ENCODE results near the gene CIB1. TPM values are rescaled to one million over a fixed set of nuclear protein-coding genes. Genes with fewer than 3 reads are reported as not detected.

Gene CIB1
- polyA plus RNA-seq, 1 of the 3 experiments (the other 2 are of a cell fraction): 87.9 TPM

DNA sequence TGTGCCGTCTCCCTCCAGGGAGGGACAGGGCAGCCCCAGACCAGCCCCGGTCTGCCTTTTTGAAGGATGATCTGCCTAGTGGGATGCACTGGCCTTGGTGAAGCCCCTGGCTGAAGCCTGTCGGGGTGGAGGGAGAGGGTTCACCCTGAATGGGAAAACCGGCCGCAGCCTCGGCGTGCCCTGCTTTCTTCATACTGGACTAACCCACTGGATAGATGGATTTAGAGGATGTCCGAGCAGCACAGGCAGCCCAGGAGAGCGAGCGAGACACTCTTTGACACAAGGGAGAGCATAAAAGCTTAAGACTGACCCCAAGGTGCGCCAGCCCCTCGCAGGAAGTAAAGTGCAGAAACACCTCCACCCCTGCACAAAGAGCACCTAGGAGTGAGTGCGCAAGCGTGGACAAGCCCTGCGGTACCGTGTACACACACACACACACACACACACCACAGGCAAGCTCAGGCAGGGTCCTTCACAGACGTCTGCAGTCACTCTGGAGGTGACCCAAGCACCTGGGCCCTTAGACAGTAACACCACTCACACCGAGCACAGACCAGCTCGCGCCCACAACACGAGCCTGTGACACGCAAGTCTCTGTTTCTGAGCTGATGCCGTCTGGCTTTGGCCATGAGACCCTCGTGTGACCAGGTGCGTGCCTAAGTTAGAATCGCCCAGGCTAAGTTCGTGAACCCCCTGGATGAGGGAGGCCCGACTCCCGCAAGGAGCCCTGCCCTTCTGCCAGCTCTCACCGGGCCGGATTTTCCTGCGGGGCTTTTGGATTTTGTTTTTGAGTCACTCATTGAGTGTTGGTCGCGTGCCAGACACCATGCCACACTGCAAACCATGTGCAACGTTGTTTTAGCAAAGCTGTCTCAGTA is 21.3 kb downstream of the CIB1 start:
- Histone ChIP-seq H3K9me2 (no peaks in the 10 kb centered on the region), H3K9me3 (no peaks in the 10 kb centered on the region), H3K4me1 (ENCODE audit: control insufficient read depth in 1 of 2, insufficient read depth in 2 of 2, low read depth in 1 of 2, low read length in 1 of 2) (peaks cover 9 to 35% of the 10 kb centered on the region in 2 experiments; a peak in 2 of 4 replicates), H2AFZ (ENCODE audit: low read depth) (no peak overlapping the region), H3K27me3 (ENCODE audit: insufficient read depth) (no peaks in the 10 kb centered on the region), H3K4me2 (peak overlapping the region; percentile 59; the same call in 1 of the 2 replicates), H3K4me3 (ENCODE audit: low read depth in 2 of 2, low read length in 1 of 2) (no peak overlapping the region), H3F3A (replicated peaks; ENCODE audit: insufficient read depth) (no peaks in the 10 kb centered on the region), H3K79me2 (ENCODE audit: insufficient read depth) (peaks cover 31% of the 10 kb centered on the region; the same call in 1 of the 2 replicates), H4K20me1 (ENCODE audit: insufficient read depth) (no peaks in the 10 kb centered on the region), H3K36me3 (replicated peaks in 1 of 2; ENCODE audit: control insufficient read depth in 1 of 2, insufficient read depth in 2 of 2, low read length in 1 of 2) (peaks cover 0 to 13% of the 10 kb centered on the region in 2 experiments), H3K9ac (no peak overlapping the region), H3K27ac (ENCODE audit: low read depth in 2 of 2, low read length in 1 of 2) (no peak overlapping the region; a peak in 1 of 4 replicates)
- CTCF ChIA-PET: interaction anchor here (1.3 to 7.1 kb wide), 2 partner anchors 9 to 69 kb away, joined by 3 to 74 read pairs; partner anchors contain the start of gene SEMA4B
- WGBS (ENCODE audit: low lambda C conversion rate): 87% methylated on average over 25 of the region's 35 CpGs
- TF ChIP-seq TAF1 (IDR thresholded peaks at IDR 0.05; ENCODE audit: borderline replicate concordance, low read depth, low read length) (no peak), SMC3 (IDR thresholded peaks at IDR 0.05; ENCODE audit: low read depth, low read length) (no peak), TCF12 (IDR thresholded peaks at IDR 0.05) (no peak)
- POLR2A ChIA-PET: no interaction called here
- DNase-seq: no peak

DNA sequence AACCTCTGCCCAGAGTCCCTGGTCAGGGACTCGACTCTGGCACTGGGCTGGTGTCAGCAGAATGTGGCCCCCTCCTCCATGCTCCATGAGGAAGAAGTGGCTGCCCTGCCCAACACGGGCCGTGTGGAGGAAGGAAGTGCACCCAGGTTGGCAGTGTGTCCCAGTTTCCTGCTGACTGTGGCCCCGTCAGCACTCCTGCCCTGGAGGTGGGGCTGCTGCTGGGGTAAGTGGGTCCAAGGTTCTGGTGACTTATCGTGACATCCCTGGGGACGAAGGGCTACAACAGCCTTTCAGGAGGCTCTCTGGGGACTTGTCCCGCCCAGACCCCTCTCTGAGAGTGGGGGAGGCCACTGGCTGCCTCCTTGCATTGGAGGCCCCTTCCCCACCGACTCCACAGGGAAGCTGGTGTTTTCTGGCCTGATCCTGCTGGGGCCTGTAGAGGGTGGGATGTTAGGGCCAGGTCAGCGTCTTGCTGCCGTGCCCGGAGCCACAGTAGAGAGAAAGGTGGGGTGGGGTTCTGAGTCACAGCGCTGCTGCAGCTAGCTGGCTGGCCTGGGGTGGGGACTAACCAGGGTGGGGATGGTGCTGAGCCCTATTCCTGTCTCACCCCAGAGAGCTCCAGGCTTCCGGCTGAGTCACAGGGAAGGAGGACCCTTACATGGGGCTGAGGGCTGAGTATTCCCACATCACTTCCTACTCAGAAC is 22.1 kb downstream of the CIB1 start:
- Histone ChIP-seq H2AFZ (ENCODE audit: low read depth) (no peak overlapping the region), H3K4me3 (ENCODE audit: low read depth in 2 of 2, low read length in 1 of 2) (no peak overlapping the region), H3K27ac (ENCODE audit: low read depth in 2 of 2, low read length in 1 of 2) (peak overlapping the region in 1 of 2 experiments; percentile 35; a peak in 1 of 4 replicates), H3K36me3 (replicated peaks in 1 of 2; ENCODE audit: control insufficient read depth in 1 of 2, insufficient read depth in 2 of 2, low read length in 1 of 2) (peaks cover 5 to 13% of the 10 kb centered on the region in 2 experiments), H3K4me2 (peak overlapping the region; percentile 59), H3K9me2 (no peaks in the 10 kb centered on the region), H3K79me2 (ENCODE audit: insufficient read depth) (peaks cover 33% of the 10 kb centered on the region; the same call in 1 of the 2 replicates), H3K27me3 (ENCODE audit: insufficient read depth) (no peaks in the 10 kb centered on the region), H3K4me1 (ENCODE audit: control insufficient read depth in 1 of 2, insufficient read depth in 2 of 2, low read depth in 1 of 2, low read length in 1 of 2) (peaks cover 9 to 38% of the 10 kb centered on the region in 2 experiments; a peak in 2 of 4 replicates), H3K9ac (no peak overlapping the region), H3K9me3 (no peaks in the 10 kb centered on the region), H3F3A (replicated peaks; ENCODE audit: insufficient read depth) (no peaks in the 10 kb centered on the region), H4K20me1 (ENCODE audit: insufficient read depth) (no peaks in the 10 kb centered on the region)
- no peak for DNase-seq
- ChIA-PET CTCF (no interaction called here), POLR2A (no interaction called here)
- TF ChIP-seq, protein P1, sequence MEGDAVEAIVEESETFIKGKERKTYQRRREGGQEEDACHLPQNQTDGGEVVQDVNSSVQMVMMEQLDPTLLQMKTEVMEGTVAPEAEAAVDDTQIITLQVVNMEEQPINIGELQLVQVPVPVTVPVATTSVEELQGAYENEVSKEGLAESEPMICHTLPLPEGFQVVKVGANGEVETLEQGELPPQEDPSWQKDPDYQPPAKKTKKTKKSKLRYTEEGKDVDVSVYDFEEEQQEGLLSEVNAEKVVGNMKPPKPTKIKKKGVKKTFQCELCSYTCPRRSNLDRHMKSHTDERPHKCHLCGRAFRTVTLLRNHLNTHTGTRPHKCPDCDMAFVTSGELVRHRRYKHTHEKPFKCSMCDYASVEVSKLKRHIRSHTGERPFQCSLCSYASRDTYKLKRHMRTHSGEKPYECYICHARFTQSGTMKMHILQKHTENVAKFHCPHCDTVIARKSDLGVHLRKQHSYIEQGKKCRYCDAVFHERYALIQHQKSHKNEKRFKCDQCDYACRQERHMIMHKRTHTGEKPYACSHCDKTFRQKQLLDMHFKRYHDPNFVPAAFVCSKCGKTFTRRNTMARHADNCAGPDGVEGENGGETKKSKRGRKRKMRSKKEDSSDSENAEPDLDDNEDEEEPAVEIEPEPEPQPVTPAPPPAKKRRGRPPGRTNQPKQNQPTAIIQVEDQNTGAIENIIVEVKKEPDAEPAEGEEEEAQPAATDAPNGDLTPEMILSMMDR (IDR thresholded peaks at IDR 0.05): no peak
- no peak for TF ChIP-seq JUND (IDR thresholded peaks at IDR 0.05)
- TF ChIP-seq RAD21 (IDR thresholded peaks at IDR 0.05; ENCODE audit: low read length): no peak
- no peak for TF ChIP-seq ELF1 (IDR thresholded peaks at IDR 0.05)
- TF ChIP-seq MXI1 (IDR thresholded peaks at IDR 0.05; ENCODE audit: low read depth, low read length): no peak
- TF ChIP-seq, protein P2, sequence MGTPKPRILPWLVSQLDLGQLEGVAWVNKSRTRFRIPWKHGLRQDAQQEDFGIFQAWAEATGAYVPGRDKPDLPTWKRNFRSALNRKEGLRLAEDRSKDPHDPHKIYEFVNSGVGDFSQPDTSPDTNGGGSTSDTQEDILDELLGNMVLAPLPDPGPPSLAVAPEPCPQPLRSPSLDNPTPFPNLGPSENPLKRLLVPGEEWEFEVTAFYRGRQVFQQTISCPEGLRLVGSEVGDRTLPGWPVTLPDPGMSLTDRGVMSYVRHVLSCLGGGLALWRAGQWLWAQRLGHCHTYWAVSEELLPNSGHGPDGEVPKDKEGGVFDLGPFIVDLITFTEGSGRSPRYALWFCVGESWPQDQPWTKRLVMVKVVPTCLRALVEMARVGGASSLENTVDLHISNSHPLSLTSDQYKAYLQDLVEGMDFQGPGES (IDR thresholded peaks at IDR 0.05; ENCODE audit: low read depth, low read length): no peak
- 55% methylated on average over 4 of the region's 13 CpGs for WGBS (ENCODE audit: low lambda C conversion rate)

Data from SK-N-SH (cell line).